HG02571 (cell line): ENCODE measurements around the gene ZNF140.

ENCODE experiments used
- ATAC-seq: cut with Tn5 transposase; IDR thresholded peaks from one replicate; pipeline ENCODE4 v1.9.1; 2021; ENCODE audit warnings: mild to moderate bottlenecking, moderate library complexity; ENCODE audit not compliant: unreplicated experiment

The ZNF140 gene

GRCh38 chr12:133130038-133130807, 49.5 kb downstream of the ZNF140 start, which contains the start of the genes ZNF10 and ZNF891:
Gene ZNF10 (plus strand): TSS chr12:133130627. CDS start chr12:133144493, 13,866 bp downstream.
Gene ZNF891 (minus strand): TSS chr12:133130274. CDS start chr12:133121918, 8,356 bp downstream.
- peak; percentile 93 for ATAC-seq

- no peak for ATAC-seq
These were observed 50.0 kb downstream of the ZNF140 start for GRCh38 chr12:133130808-133131128.

GRCh38 chr12:133135747-133136146, 55.0 kb downstream of the ZNF140 start:
- ATAC-seq, result no peak

- ATAC-seq, result no peak
These were observed 65.3 kb downstream of the ZNF140 start for GRCh38 chr12:133145981-133146380.

GRCh38 chr12:133156125-133156690, 75.5 kb downstream of the ZNF140 start:
- ATAC-seq, result no peak
